H1 (cell line): Measurements from ENCODE around the gene TGM4. TPM values are rescaled to one million over a fixed set of nuclear protein-coding genes. Genes with fewer than 3 reads are reported as not detected.

Source experiments
- BACH1 ChIP-seq: IDR thresholded peaks from 2 replicates; pipeline ENCODE4 v1.6.1; 2012; ENCODE audit warnings: low read length, improper control_type of control experiment
- CBX8 ChIP-seq: fragments of 300-800, 300-1000 bp; sonication (generic); IDR thresholded peaks from 2 replicates; pipeline ENCODE4 v1.7.1; 2016; ENCODE audit warnings: low read depth, low read length, borderline replicate concordance
- EZH2 ChIP-seq: fragments of 200-600 bp; sonication (generic); IDR thresholded peaks from 2 replicates; pipeline ENCODE4 v1.7.1; 2012; ENCODE audit warnings: low read depth, mild to moderate bottlenecking, moderate library complexity, low read length, inconsistent platforms; ENCODE audit not compliant: severe bottlenecking
- MAFK ChIP-seq: IDR thresholded peaks from 2 replicates; pipeline ENCODE4 v1.6.1; 2012; ENCODE audit warnings: low read depth, mild to moderate bottlenecking, improper control_type of control experiment, low read length
- RAD21 ChIP-seq, 2 experiments: IDR thresholded peaks in 1 of 2; conservative IDR thresholded peaks in 1 of 2; 2 replicates each; pipeline ENCODE4 v1.6.1; 2011; ENCODE audit warnings: low read depth in 2 of 2, low read length in 2 of 2, improper control_type of control experiment in 1 of 2, inconsistent platforms in 1 of 2, mild to moderate bottlenecking in 1 of 2, moderate library complexity in 1 of 2
- SIN3A ChIP-seq, 2 experiments: IDR thresholded peaks in 1 of 2; conservative IDR thresholded peaks in 1 of 2; 2 replicates each; pipeline ENCODE4 v1.6.1; 2011 to 2012; ENCODE audit warnings: low read length in 2 of 2, improper control_type of control experiment in 1 of 2, low read depth in 1 of 2, mild to moderate bottlenecking in 1 of 2
- SIX5 ChIP-seq: IDR thresholded peaks from 2 replicates; pipeline ENCODE4 v1.6.1; 2011; ENCODE audit warnings: mild to moderate bottlenecking, low read depth, low read length
- SP4 ChIP-seq: IDR thresholded peaks from 2 replicates; pipeline ENCODE4 v1.6.1; 2012; ENCODE audit warnings: low read length, inconsistent platforms
- TAF7 ChIP-seq: optimal IDR thresholded peaks from 2 replicates; pipeline ENCODE3; 2011; ENCODE audit warnings: low read depth, mild to moderate bottlenecking, inconsistent platforms, low read length, moderate library complexity, borderline replicate concordance
- YY1 ChIP-seq: IDR thresholded peaks from 2 replicates; pipeline ENCODE4 v1.6.1; 2011; ENCODE audit warnings: low read depth, mild to moderate bottlenecking, low read length
- polyA plus RNA-seq, 7 experiments: library from polyadenylated mRNA; depleted of rRNA in 3 of 7; stranded (reverse) in 5 of 7; unstranded in 2 of 7; fragments of >200 nt in 5 of 7; fragments of 200-250 nt in 2 of 7; gene quantifications; 1 replicate in 5 of 7; 2 replicates in 1 of 7; 4 replicates in 1 of 7; pipeline versions ENCODE4 v1.2.1 to v1.2.3, GENCODE V29; 2011 to 2013; ENCODE audit warnings: missing spikeins in 2 of 7, mixed read lengths in 2 of 7
- total RNA-seq: library from RNA; stranded (reverse); fragmentation: NEBNext Ultra II Directional; extraction: Animal tissue kit (Norgen Biotek cat#: 25700); gene quantifications from 2 replicates; pipeline ENCODE4 v1.2.1, GENCODE V29; 2021

Gene TGM4
- total and polyA plus RNA-seq, 2 of the 8 experiments (the other 6 are each of a cell fraction or from before 2014, with no cell fraction given) = 0.02 TPM; not detected in 1

- TF ChIP-seq YY1 (peak; percentile 72), CBX8 (no peak), MAFK (0 out of 2 replicates have a peak, but pooled peaks have one; percentile 16), BACH1 (no peak), SIX5 (no peak), EZH2 (no peak), RAD21 (IDR thresholded peaks at IDR 0.05 in 1 of 2, conservative IDR thresholded peaks at IDR 0.05 in 1 of 2; ENCODE audit: low read depth in 2 of 2, low read length in 2 of 2) (peak; percentile 84 to 85), SP4 (no peak), TAF7 (no peak), SIN3A (conservative IDR thresholded peaks at IDR 0.05 in 1 of 2, IDR thresholded peaks at IDR 0.05 in 1 of 2; ENCODE audit: low read depth in 1 of 2, low read length in 2 of 2) (0 out of 4 replicates have a peak, but pooled peaks of 1 of the 2 experiments have one; percentile 50)
These were observed 39.6 kb downstream of the TGM4 start (continued) for GRCh38 chr3:44913868-44914468.
